Fibroblast of skin of scalp (primary cell): Measurements from ENCODE around the gene PITPNM1.

Experiments used
- DNase-seq: peaks from one replicate; pipeline ENCODE4 v3.0.0-alpha.2; 2013

Gene PITPNM1

GRCh38 chr11:67502328-67502979, 2.7 kb downstream of the PITPNM1 start:
- DNase-seq: no peak

- no peak for DNase-seq
These were observed 3.3 kb downstream of the PITPNM1 start for GRCh38 chr11:67501854-67502253.

GRCh38 chr11:67500831-67501715, 4.1 kb downstream of the PITPNM1 start:
- DNase-seq: no peak

- no peak for DNase-seq
These were observed 4.7 kb downstream of the PITPNM1 start for GRCh38 chr11:67500484-67500821.

- no peak for DNase-seq
These were observed 5.2 kb downstream of the PITPNM1 start for GRCh38 chr11:67499808-67500483.

- DNase-seq: no peak
These were observed 6.6 kb downstream of the PITPNM1 start for GRCh38 chr11:67498544-67498972.

GRCh38 chr11:67497656-67498291, 7.4 kb downstream of the PITPNM1 start:
- no peak for DNase-seq

- DNase-seq: no peak
These were observed 9.1 kb downstream of the PITPNM1 start for GRCh38 chr11:67496113-67496512.

- DNase-seq: no peak
These were observed 9.7 kb downstream of the PITPNM1 start for GRCh38 chr11:67495234-67496005.

- DNase-seq: no peak
These were observed 10.6 kb downstream of the PITPNM1 start for GRCh38 chr11:67494371-67495233.

GRCh38 chr11:67493548-67494370, 11.4 kb downstream of the PITPNM1 start:
- no peak for DNase-seq

- DNase-seq: no peak
These were observed 12.2 kb downstream of the PITPNM1 start for GRCh38 chr11:67492801-67493547.

- DNase-seq: no peak
These were observed 13.0 kb downstream of the PITPNM1 start for GRCh38 chr11:67492069-67492727.

GRCh38 chr11:67491276-67492068, 13.7 kb downstream of the PITPNM1 start:
- DNase-seq: no peak

- DNase-seq: no peak
These were observed 14.5 kb downstream of the PITPNM1 start for GRCh38 chr11:67490727-67491065.

- DNase-seq: no peak
These were observed 15.1 kb downstream of the PITPNM1 start for GRCh38 chr11:67489885-67490726.

GRCh38 chr11:67489203-67489884, 15.8 kb downstream of the PITPNM1 start:
- no peak for DNase-seq
